HepG2 (cell line): Measurements from ENCODE around the gene TSPAN18. TPM values are rescaled to one million over a fixed set of nuclear protein-coding genes. Genes with fewer than 3 reads are reported as not detected.
A peak's percentile ranks its signal among the peaks of the same experiment; 100 is the strongest.

Experiments
- CEBPZ ChIP-seq: IDR thresholded peaks from 2 replicates; pipeline ENCODE4 v1.6.1; 2012; ENCODE audit warnings: low read length, improper control_type of control experiment
- CERS6 ChIP-seq: sonication (generic); formaldehyde crosslinking; IDR thresholded peaks from 2 replicates; pipeline ENCODE4 v1.5.0; 2020; ENCODE audit warnings: missing genetic modification reagents
- DPF2 ChIP-seq: sonication (generic); formaldehyde crosslinking; IDR thresholded peaks from 2 replicates; pipeline ENCODE4 v1.4.0; 2020; ENCODE audit warnings: mild to moderate bottlenecking, low read depth, missing genetic modification reagents, borderline replicate concordance
- ESRRA ChIP-seq: sonication (generic); formaldehyde crosslinking; IDR thresholded peaks from 2 replicates; pipeline ENCODE4 v1.5.1; 2020; ENCODE audit warnings: mild to moderate bottlenecking, low read depth, missing genetic modification reagents
- FOXA3 ChIP-seq: IDR thresholded peaks from 2 replicates; pipeline ENCODE4 v1.6.1; 2016; ENCODE audit warnings: missing genetic modification reagents, missing compliant biosample characterization
- HHEX ChIP-seq: IDR thresholded peaks from 2 replicates; pipeline ENCODE4 v1.6.1; 2016; ENCODE audit warnings: control low read depth
- RAD51 ChIP-seq: fragments of 450-650 bp; IDR thresholded peaks from 2 replicates; pipeline ENCODE4 v1.6.1; 2016; ENCODE audit warnings: borderline replicate concordance
- RARA ChIP-seq: IDR thresholded peaks from 2 replicates; pipeline ENCODE4 v1.6.1; 2016; ENCODE audit warnings: missing genetic modification reagents, missing compliant biosample characterization
- RERE ChIP-seq: IDR thresholded peaks from 2 replicates; pipeline ENCODE4 v1.6.1; 2016; ENCODE audit warnings: low read depth, missing genetic modification reagents, missing compliant biosample characterization
- RXRA ChIP-seq: sonication (generic); formaldehyde crosslinking; IDR thresholded peaks from 2 replicates; pipeline ENCODE4 v1.5.1; 2020; ENCODE audit warnings: missing genetic modification reagents
- SALL1 ChIP-seq: sonication (generic); formaldehyde crosslinking; IDR thresholded peaks from 2 replicates; pipeline ENCODE4 v1.8.0; 2022; ENCODE audit warnings: mild to moderate bottlenecking, missing genetic modification reagents
- SAP130 ChIP-seq: IDR thresholded peaks from 2 replicates; pipeline ENCODE4 v1.6.1; 2016; ENCODE audit warnings: low read depth
- SOX5 ChIP-seq: IDR thresholded peaks from 2 replicates; pipeline ENCODE4 v1.6.1; 2016; ENCODE audit warnings: borderline replicate concordance
- THAP9 ChIP-seq: sonication (generic); formaldehyde crosslinking; IDR thresholded peaks from 2 replicates; pipeline ENCODE4; 2020; ENCODE audit warnings: missing genetic modification reagents, mild to moderate bottlenecking, borderline replicate concordance
- ZFP36L1 ChIP-seq: sonication (generic); formaldehyde crosslinking; IDR thresholded peaks from 2 replicates; pipeline ENCODE4 v1.8.0; 2022; ENCODE audit warnings: mild to moderate bottlenecking, missing genetic modification reagents, moderate library complexity
- ZFP36L2 ChIP-seq: sonication (generic); formaldehyde crosslinking; IDR thresholded peaks from 2 replicates; pipeline ENCODE4 v1.4.0; 2020; ENCODE audit warnings: missing genetic modification reagents
- ZKSCAN8 ChIP-seq: IDR thresholded peaks from 2 replicates; pipeline ENCODE4 v1.6.1; 2016; ENCODE audit warnings: borderline replicate concordance, missing genetic modification reagents, missing compliant biosample characterization
- ZNF292 ChIP-seq: sonication (generic); formaldehyde crosslinking; IDR thresholded peaks from 2 replicates; pipeline ENCODE4 v1.8.1; 2022; ENCODE audit warnings: mild to moderate bottlenecking, low read depth, missing genetic modification reagents, borderline replicate concordance
- ZNF720 ChIP-seq: sonication (generic); formaldehyde crosslinking; IDR thresholded peaks from 2 replicates; pipeline ENCODE4 v1.4.0; 2020; ENCODE audit warnings: missing genetic modification reagents
- ZNF746 ChIP-seq: sonication (generic); formaldehyde crosslinking; IDR thresholded peaks from 2 replicates; pipeline ENCODE4 v1.8.0; 2022; ENCODE audit warnings: mild to moderate bottlenecking, missing genetic modification reagents
- polyA plus RNA-seq, 8 experiments: library from polyadenylated mRNA; depleted of rRNA in 3 of 8; stranded (reverse) in 7 of 8; unstranded in 1 of 8; fragments of >200 nt; fragmentation: Illumina TruSeq in 4 of 8; extraction: Trizol in 4 of 8; gene quantifications; 2 replicates each; pipeline versions ENCODE4 v1.2.1 to v1.2.3, GENCODE V29; 2011 to 2016; ENCODE audit warnings: low read depth in 4 of 8, missing spikeins in 1 of 8, mixed read lengths in 1 of 8; ENCODE audit not compliant: insufficient read depth in 1 of 8
- total RNA-seq, 5 experiments: library from RNA; depleted of rRNA; stranded (reverse); fragments of >200 nt; fragmentation: Illumina TruSeq; extraction: Trizol; gene quantifications; 2 replicates each; pipeline ENCODE4 v1.2.3, GENCODE V29; 2016; ENCODE audit warnings: low read depth in 1 of 5

Gene TSPAN18
- total and polyA plus RNA-seq, 2 of the 13 experiments (the other 11 are each of a cell fraction or from before 2014, with no cell fraction given): not detected

- TF ChIP-seq CERS6 (CRISPR knock-in tag): no peak
- TF ChIP-seq SAP130 (CRISPR knock-in tag): peak; percentile 53
- TF ChIP-seq HHEX (CRISPR knock-in tag): no peak
- no peak for TF ChIP-seq RAD51
- no peak for TF ChIP-seq ZNF720 (CRISPR knock-in tag)
- TF ChIP-seq ESRRA (CRISPR knock-in tag): peak; percentile 84
- no peak for TF ChIP-seq RERE (CRISPR knock-in tag)
- no peak for TF ChIP-seq CEBPZ
- TF ChIP-seq ZKSCAN8: 0 out of 2 replicates have a peak, but pooled peaks have one; percentile 27
- TF ChIP-seq FOXA3 (CRISPR knock-in tag): peak; percentile 52
- TF ChIP-seq SOX5 (CRISPR knock-in tag): peak; percentile 33; the same call in 1 of the 2 replicates
- TF ChIP-seq ZNF292 (CRISPR knock-in tag): 0 out of 2 replicates have a peak, but pooled peaks have one; percentile 60
- TF ChIP-seq DPF2 (CRISPR knock-in tag): peak; percentile 47; the same call in 1 of the 2 replicates
- 0 out of 2 replicates have a peak, but pooled peaks have one; percentile 36 for TF ChIP-seq THAP9 (CRISPR knock-in tag)
- TF ChIP-seq RXRA (CRISPR knock-in tag): peak; percentile 84
- no peak for TF ChIP-seq ZFP36L2 (CRISPR knock-in tag)
- TF ChIP-seq ZNF746: 0 out of 2 replicates have a peak, but pooled peaks have one; percentile 30
- no peak for TF ChIP-seq ZFP36L1 (CRISPR knock-in tag)
- TF ChIP-seq RARA: peak; percentile 73
- peak; percentile 81; the same call in 1 of the 2 replicates for TF ChIP-seq SALL1 (CRISPR knock-in tag)
These were observed 17.5 kb upstream of the TSPAN18 start (continued) for GRCh38 chr11:44709281-44709562.
